Amniotic epithelial cell (primary cell): Measurements from ENCODE around the gene SPRYD3.

Source experiments
- DNase-seq: peaks from one replicate; pipeline ENCODE4 v3.0.0-alpha.2; 2010; ENCODE audit warnings: low read depth

SPRYD3 gene

GRCh38 chr12:53077030-53077429, 2.2 kb downstream of the SPRYD3 start:
- DNase-seq: no peak

GRCh38 chr12:53076461-53076860, 2.7 kb downstream of the SPRYD3 start:
- no peak for DNase-seq

- DNase-seq: no peak
Measured at GRCh38 chr12:53074999-53075370, 4.2 kb downstream of the SPRYD3 start.

- no peak for DNase-seq
Measured at GRCh38 chr12:53074283-53074998, 4.7 kb downstream of the SPRYD3 start.

GRCh38 chr12:53073881-53074280, 5.3 kb downstream of the SPRYD3 start:
- DNase-seq: no peak

GRCh38 chr12:53071591-53072551, 7.3 kb downstream of the SPRYD3 start:
- DNase-seq: no peak

GRCh38 chr12:53070877-53071492, 8.2 kb downstream of the SPRYD3 start:
- no peak for DNase-seq

GRCh38 chr12:53069621-53070410, 9.4 kb downstream of the SPRYD3 start:
- no peak for DNase-seq

GRCh38 chr12:53068811-53069585, 10.2 kb downstream of the SPRYD3 start:
- DNase-seq: no peak

- DNase-seq: no peak
Measured at GRCh38 chr12:53067993-53068770, 11.0 kb downstream of the SPRYD3 start.

GRCh38 chr12:53067074-53067992, 11.9 kb downstream of the SPRYD3 start:
- DNase-seq: no peak

- peak; percentile 72 for DNase-seq
Measured at GRCh38 chr12:53065975-53066931, 12.9 kb downstream of the SPRYD3 start.

- no peak for DNase-seq
Measured at GRCh38 chr12:53065470-53065869, 13.7 kb downstream of the SPRYD3 start.

- no peak for DNase-seq
Measured at GRCh38 chr12:53064613-53065436, 14.4 kb downstream of the SPRYD3 start.

GRCh38 chr12:53063708-53064612, 15.2 kb downstream of the SPRYD3 start:
- DNase-seq: no peak
